HCT116 (cell line): ENCODE measurements around the gene RNASE8. TPM values are rescaled to one million over a fixed set of nuclear protein-coding genes. Genes with fewer than 3 reads are reported as not detected.

Source experiments
- ATAC-seq: fragments of 200-7000 bp; cut with Tn5 transposase; 2 replicates; pipeline ENCODE4 v1.9.1; 2020; ENCODE audit warnings: mild to moderate bottlenecking, moderate library complexity
- BruUV-seq: library from RNA; stranded (reverse); fragments of 400-500 nt; replicated peaks from 2 replicates; lab custom pipeline; 2021; lab: Mats Ljungman, UMichigan
- CTCF ChIA-PET: fragments of 300-600 bp; sonication (Branson Sonifier 250); formaldehyde crosslinking; loops from one replicate; lab custom pipeline; 2021; ENCODE audit warnings: antibody characterized with exemption; lab: Charles Lee
- POLR2A ChIA-PET: fragments of 300-600, 350-600 bp; sonication (Branson Sonifier 250); formaldehyde crosslinking; loops from one replicate; lab custom pipeline; 2021; ENCODE audit warnings: antibody characterized with exemption; lab: Charles Lee
- RAD21 ChIA-PET, 2 experiments: fragments of 300-600 bp; sonication (Branson Sonifier 250); formaldehyde crosslinking; loops; one replicate each; lab custom pipeline; 2023; ENCODE audit warnings: low total read pairs in 2 of 2; ENCODE audit not compliant: uncharacterized antibody in 2 of 2, unreplicated experiment in 2 of 2, low non-redundant PET in 1 of 2; lab: Charles Lee
- DNase-seq: peaks from one replicate; pipeline ENCODE4 v3.0.0-alpha.2; 2010; ENCODE audit warnings: low read depth, low spot score
- H2AFZ ChIP-seq: fragments of 200-600 bp; shearing (Covaris generic), sonication (generic); 2 replicates; pipeline ENCODE4 v1.6.1; 2017; ENCODE audit warnings: low read depth, mixed run types, mixed read lengths, antibody characterized with exemption, low read length; ENCODE audit not compliant: poor library complexity, severe bottlenecking
- H3K27ac ChIP-seq: 2 replicates; pipeline ENCODE4 v1.5.1; 2012; ENCODE audit warnings: low read depth, low read length
- H3K27me3 ChIP-seq: fragments of 200-600 bp; sonication (generic); 2 replicates; pipeline ENCODE4 v1.6.1; 2016; ENCODE audit warnings: mixed run types, low read length, mixed read lengths; ENCODE audit not compliant: insufficient read depth
- H3K36me3 ChIP-seq, 2 experiments: fragments of 200-500 bp in 1 of 2; fragments of 200-600 bp in 1 of 2; sonication (Bioruptor generic) in 1 of 2; sonication (generic) in 1 of 2; 2 replicates each; pipeline versions ENCODE4 v1.5.1 to v1.6.1; 2014 to 2016; ENCODE audit warnings: low read length in 2 of 2, inconsistent platforms in 1 of 2, mixed read lengths in 1 of 2, mixed run types in 1 of 2; ENCODE audit not compliant: insufficient read depth in 2 of 2, control insufficient read depth in 1 of 2
- H3K4me1 ChIP-seq, 2 experiments: fragments of 200-600 bp in 1 of 2; sonication (generic) in 1 of 2; 2 replicates each; pipeline versions ENCODE4 v1.5.1 to v1.6.1; 2012 to 2017; ENCODE audit warnings: low read length in 2 of 2, inconsistent platforms in 1 of 2, mild to moderate bottlenecking in 1 of 2, mixed read lengths in 1 of 2, mixed run types in 1 of 2, moderate library complexity in 1 of 2; ENCODE audit not compliant: insufficient read depth in 2 of 2, control insufficient read depth in 1 of 2
- H3K4me2 ChIP-seq: fragments of 200-600 bp; sonication (generic); 2 replicates; pipeline ENCODE4 v1.6.1; 2017; ENCODE audit warnings: mixed run types, low read length, mixed read lengths
- H3K4me3 ChIP-seq, 2 experiments: fragments of 200-600 bp in 1 of 2; sonication (generic) in 1 of 2; replicated peaks in 1 of 2; 2 replicates each; pipeline ENCODE4 v1.5.1; 2011 to 2016; ENCODE audit warnings: low read length in 2 of 2, control low read depth in 1 of 2, low read depth in 1 of 2, mild to moderate bottlenecking in 1 of 2, mixed read lengths in 1 of 2, mixed run types in 1 of 2
- H3K79me2 ChIP-seq: fragments of 200-600 bp; sonication (generic); 2 replicates; pipeline ENCODE4 v1.6.1; 2017; ENCODE audit warnings: mild to moderate bottlenecking, mixed run types, low read length, moderate library complexity, mixed read lengths; ENCODE audit not compliant: insufficient read depth
- H3K9ac ChIP-seq: fragments of 200-600 bp; sonication (generic); 2 replicates; pipeline ENCODE4 v1.6.1; 2016; ENCODE audit warnings: low read length, mixed read lengths
- H3K9me2 ChIP-seq: fragments of 200-600 bp; sonication (generic), shearing (Covaris generic); 2 replicates; pipeline ENCODE4 v1.6.1; 2017; ENCODE audit warnings: mixed run types, mild to moderate bottlenecking, moderate library complexity; ENCODE audit not compliant: insufficient read depth
- H3K9me3 ChIP-seq, 2 experiments: fragments of 200-500 bp in 1 of 2; fragments of 200-600 bp in 1 of 2; sonication (Bioruptor generic) in 1 of 2; sonication (generic) in 1 of 2; 2 replicates each; pipeline ENCODE4 v1.6.1; 2014 to 2017; ENCODE audit warnings: low read length in 2 of 2, mixed read lengths in 2 of 2, inconsistent platforms in 1 of 2, low read depth in 1 of 2, mild to moderate bottlenecking in 1 of 2, mixed run types in 1 of 2, moderate library complexity in 1 of 2; ENCODE audit not compliant: control insufficient read depth in 1 of 2, insufficient read depth in 1 of 2
- H4K20me1 ChIP-seq: fragments of 200-600 bp; sonication (generic), shearing (Covaris generic); 2 replicates; pipeline ENCODE4 v1.6.1; 2017; ENCODE audit warnings: mixed run types, mild to moderate bottlenecking, moderate library complexity; ENCODE audit not compliant: insufficient read depth
- CBX3 ChIP-seq: IDR thresholded peaks from 2 replicates; pipeline ENCODE4 v1.6.1; 2012; ENCODE audit warnings: low read depth
- CTCF ChIP-seq, 3 experiments: fragments of 200-600 bp in 1 of 3; sonication (generic) in 1 of 3; IDR thresholded peaks in 2 of 3; conservative IDR thresholded peaks in 1 of 3; 2 replicates each; pipeline ENCODE4 v1.5.1; 2012 to 2017; ENCODE audit warnings: low read depth in 2 of 3, low read length in 2 of 3, antibody characterized with exemption in 1 of 3, borderline replicate concordance in 1 of 3, control low read depth in 1 of 3, mild to moderate bottlenecking in 1 of 3, mixed read lengths in 1 of 3, mixed run types in 1 of 3, moderate library complexity in 1 of 3; ENCODE audit not compliant: insufficient read depth in 1 of 3
- FOSL1 ChIP-seq: IDR thresholded peaks from 2 replicates; pipeline ENCODE4 v1.6.1; 2012; ENCODE audit warnings: low read depth
- POLR2A ChIP-seq: IDR thresholded peaks from 2 replicates; pipeline ENCODE4 v1.7.0; 2011; ENCODE audit warnings: borderline replicate concordance; ENCODE audit not compliant: insufficient read depth, insufficient read length; ENCODE audit errors: extremely low read depth
- SIN3A ChIP-seq: IDR thresholded peaks from 2 replicates; pipeline ENCODE4 v1.6.1; 2012; ENCODE audit warnings: low read depth
- SP1 ChIP-seq: IDR thresholded peaks from 2 replicates; pipeline ENCODE4 v1.6.1; 2012; ENCODE audit warnings: low read depth
- ZBTB33 ChIP-seq: IDR thresholded peaks from 2 replicates; pipeline ENCODE4 v1.6.1; 2011; ENCODE audit warnings: mild to moderate bottlenecking, low read length, moderate library complexity; ENCODE audit not compliant: insufficient replicate concordance; ENCODE audit errors: extremely low read depth
- intact Hi-C: fragments of 100-400 bp; cut with micrococcal nuclease; formaldehyde crosslinking; loops from 2 replicates; pipeline ENCODE4 v1.10.0; 2022
- total RNA-seq: library from RNA; stranded (reverse); gene quantifications from one replicate; pipeline ENCODE4 v1.2.1, GENCODE V29; 2021; ENCODE audit not compliant: unreplicated experiment

RNASE8 gene
- total RNA-seq, 1 experiment from 2014 or later: not detected

- Histone ChIP-seq H4K20me1 (no peaks in the 10 kb centered on the region), H3K79me2 (no peaks in the 10 kb centered on the region), H3K9me2 (no peaks in the 10 kb centered on the region), H2AFZ (no peak overlapping the region), H3K27ac (no peak overlapping the region), H3K36me3 (no peaks in the 10 kb centered on the region; a peak in 1 of 4 replicates), H3K9ac (no peak overlapping the region), H3K27me3 (no peaks in the 10 kb centered on the region), H3K4me1 (peaks cover 0 to 5% of the 10 kb centered on the region in 2 experiments; a peak in 2 of 4 replicates), H3K4me3 (no peak overlapping the region), H3K4me2 (no peak overlapping the region), H3K9me3 (no peaks in the 10 kb centered on the region)
- no peak for DNase-seq
- intact Hi-C loops: no loop called here
- ChIA-PET POLR2A (no interaction called here), RAD21 (no interaction called here), CTCF (no interaction called here)
- no TSS peak for BruUV-seq
- ATAC-seq: no peak
- no peak for TF ChIP-seq SP1
- TF ChIP-seq SIN3A: no peak
- no peak for TF ChIP-seq CTCF (IDR thresholded peaks at IDR 0.05 in 2 of 3, conservative IDR thresholded peaks at IDR 0.05 in 1 of 3; ENCODE audit: borderline replicate concordance in 1 of 3, insufficient read depth in 1 of 3, low read depth in 2 of 3, low read length in 2 of 3)
- TF ChIP-seq ZBTB33: no peak
- TF ChIP-seq FOSL1: no peak
- no peak for TF ChIP-seq POLR2A
- no peak for TF ChIP-seq CBX3
Measured at GRCh38 chr14:21075719-21076437, 18.3 kb downstream of the RNASE8 start.
